Right forelimb (tissue), 1 donor: ENCODE results near the gene QSOX2.

ENCODE experiments used
- DNase-seq: peaks from one replicate; pipeline ENCODE4 v3.0.0-alpha.2; 2018

The QSOX2 gene

DNA sequence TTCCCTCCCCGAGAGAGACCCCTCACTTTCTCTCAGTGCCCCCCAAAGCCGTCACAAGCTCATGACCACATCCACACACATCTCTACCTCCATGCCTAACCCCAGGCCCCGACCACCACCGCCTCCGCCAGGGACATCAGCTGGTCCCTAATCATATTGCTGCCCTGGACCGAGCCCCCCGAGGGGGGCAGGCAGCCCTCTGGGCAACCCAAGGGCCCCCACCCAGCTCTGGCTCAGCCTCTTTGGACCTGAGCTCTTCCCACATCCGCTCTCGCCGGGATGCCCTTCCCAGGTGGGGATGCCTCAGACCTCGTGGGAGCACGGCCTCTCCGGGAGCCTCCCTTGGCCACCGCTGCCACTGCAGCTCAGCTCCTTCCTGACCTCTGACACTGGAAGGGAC, 59.2 kb downstream of the QSOX2 start:
- no peak for DNase-seq

DNA sequence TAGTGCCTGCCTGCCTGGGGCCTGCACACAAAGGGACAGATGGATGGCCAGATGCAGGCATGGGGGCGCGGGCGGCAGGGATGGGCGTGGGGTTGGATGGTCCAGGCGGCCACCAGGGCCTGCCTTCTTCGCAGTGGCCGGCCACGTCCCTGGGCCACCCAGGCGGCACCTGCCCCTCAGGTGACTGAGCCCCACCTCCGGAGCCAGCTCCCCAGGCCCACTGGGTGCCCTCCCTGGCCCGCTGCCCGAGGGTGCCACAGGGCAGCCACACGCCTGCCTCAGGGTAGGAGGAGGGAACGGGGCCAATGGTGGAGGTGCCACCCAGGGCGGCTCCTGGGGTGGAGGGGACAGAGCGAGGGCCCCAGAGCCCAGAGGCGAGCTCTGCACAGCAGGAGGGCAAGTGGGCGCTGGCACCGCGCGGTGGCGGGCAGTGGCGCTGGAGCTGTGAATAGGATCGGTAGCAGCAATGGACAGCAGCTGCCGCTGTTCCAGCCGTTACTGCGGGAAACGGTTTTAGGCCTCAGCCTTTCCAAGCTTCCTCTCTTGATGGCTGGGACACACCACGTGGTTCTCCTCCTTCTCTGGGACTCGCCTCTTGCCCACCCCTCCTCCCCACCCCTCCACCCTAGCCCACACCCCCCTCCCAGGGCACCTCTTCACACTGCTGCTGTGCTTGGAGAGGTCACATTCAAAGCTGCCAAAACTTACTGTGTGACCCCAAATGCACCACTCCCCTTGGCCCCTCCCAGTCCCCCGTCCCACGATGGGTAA, 59.8 kb downstream of the QSOX2 start:
- DNase-seq = no peak

DNA sequence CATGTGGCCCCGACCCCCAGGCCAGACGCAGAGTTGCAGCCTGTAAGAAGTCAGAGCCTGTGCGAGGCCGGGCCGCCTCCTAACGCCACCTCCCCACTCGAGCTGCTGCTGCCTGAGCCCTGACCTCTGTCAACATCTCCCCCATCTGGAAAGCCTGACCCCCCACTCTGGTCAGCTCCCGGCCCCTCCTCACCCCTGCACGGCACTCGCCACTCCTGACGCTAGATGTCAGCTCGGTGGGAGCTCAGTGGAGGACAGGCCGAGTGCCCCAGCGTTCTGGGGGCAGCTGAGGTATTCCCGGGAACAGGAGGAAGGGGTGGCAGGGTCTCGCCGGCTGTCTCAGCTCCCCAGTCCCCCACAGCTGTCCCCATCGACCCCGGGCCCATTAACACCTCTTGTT, 60.5 kb downstream of the QSOX2 start:
- DNase-seq = no peak

DNA sequence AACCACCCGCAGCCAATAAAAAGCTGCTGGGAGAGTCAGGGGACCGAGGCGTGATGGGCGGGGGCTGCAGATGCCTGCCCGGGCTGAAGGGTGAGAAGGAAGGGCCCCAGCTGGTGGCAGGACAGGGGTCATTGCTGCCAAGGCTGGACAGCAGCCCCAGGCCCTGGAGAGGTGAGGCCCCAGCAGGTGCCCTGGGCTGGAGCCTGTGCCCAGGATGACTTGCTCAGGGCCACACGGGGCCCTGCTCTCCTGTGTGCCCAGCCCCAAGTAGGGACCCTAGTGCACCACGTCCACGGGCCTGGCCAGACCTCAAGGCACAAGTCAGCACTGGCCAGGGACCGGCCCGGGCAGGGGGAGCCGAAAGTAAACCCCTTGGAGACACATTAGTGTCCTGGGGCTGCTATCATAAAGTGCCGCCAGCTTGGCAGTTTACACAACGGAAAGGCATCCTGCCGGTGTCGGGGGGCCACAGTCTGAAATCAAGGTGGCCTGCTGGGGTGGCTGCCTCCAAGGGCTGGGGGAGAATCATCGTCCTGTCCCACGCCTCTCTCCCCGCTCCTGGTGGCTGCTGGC, 62.7 kb downstream of the QSOX2 start:
- no peak for DNase-seq

DNA sequence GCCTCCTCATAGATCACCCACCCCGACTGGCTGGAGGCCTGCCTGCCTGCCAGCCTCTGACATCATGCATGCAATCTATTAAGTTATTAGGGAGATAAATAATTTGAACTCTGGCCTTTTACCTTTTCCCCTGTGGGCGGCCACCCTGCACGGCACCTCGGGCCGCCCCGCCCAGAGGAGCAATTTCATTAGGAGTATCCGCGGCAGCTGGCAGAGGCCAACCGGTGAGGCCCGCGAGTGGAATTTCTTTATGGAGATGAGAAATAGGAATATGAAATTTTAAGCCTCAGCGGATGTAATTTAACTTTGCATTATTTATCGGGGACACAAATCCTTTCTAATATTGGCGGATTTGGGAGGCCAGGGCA, 63.2 kb downstream of the QSOX2 start:
- DNase-seq = no peak

DNA sequence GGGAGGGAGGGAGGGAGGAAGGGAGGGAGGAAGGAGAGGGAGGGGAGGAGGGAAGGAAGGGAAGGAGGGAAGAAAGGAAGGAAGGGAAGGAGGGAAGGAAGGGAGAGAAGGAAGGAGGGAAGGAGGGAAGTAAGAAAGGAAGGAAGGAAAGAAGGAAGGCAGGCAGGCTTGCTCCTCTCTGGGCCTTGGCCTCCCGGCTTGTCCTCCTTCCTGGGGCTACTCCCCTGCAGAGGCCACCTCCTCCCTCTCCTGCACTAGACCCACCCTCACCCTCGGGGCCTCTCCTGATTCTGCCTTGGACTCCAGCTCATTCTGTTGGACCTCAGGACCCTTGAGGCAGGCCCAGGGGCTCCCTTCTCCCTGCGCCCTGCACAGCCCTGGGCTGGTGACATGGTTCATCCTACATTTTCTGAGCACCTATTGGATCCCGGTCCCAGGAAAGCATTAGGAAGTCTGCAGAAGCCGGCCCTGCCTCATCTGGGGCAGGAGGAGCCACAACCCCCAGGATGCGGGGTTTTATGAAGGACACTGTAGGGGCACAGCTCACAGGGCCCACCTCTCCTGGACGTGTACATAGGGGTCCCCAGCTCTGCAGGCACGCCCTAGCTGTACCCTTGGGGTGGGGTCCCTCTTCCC, 63.7 kb downstream of the QSOX2 start:
- no peak for DNase-seq

DNA sequence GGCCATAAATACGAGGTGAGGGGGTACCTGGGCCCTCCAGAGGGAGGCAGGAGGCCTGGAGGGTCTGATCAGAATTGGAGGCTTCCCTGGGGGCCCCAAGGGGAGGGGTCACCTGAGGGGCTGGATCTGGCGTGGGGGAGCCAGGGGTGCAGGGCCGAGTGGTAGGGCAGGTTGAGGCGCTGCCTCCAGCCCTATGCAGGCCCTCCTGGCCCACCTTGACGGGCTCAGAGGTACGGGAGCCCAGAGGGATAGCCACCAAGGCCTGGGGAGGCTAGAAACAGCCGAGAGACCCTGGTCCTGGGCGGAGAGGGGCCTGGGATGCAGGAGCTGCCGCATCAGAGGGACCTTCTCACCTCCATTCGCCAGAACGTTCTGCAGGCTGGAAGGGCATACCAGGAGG, 65.0 kb downstream of the QSOX2 start:
- peak; percentile 20 for DNase-seq

DNA sequence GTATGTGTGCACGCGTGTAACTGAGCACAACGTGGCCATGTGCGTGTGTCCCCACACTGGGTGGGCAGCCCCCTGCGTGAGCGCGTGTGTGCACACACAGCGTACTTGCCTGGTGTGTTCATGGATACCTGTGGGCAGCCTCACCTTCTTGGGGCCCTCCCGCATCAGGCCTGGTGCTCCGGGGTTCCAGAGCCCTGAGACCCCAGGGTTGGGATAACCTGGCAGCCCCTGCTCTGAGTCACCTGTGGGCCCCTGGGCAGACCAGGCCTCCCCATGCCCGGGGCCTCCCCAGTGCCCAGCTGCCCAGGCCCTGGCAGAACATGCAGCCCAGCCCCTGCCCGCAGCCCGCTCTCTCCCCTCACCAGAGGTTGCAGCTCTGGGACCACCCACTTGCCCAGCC, 65.9 kb downstream of the QSOX2 start:
- DNase-seq = no peak

DNA sequence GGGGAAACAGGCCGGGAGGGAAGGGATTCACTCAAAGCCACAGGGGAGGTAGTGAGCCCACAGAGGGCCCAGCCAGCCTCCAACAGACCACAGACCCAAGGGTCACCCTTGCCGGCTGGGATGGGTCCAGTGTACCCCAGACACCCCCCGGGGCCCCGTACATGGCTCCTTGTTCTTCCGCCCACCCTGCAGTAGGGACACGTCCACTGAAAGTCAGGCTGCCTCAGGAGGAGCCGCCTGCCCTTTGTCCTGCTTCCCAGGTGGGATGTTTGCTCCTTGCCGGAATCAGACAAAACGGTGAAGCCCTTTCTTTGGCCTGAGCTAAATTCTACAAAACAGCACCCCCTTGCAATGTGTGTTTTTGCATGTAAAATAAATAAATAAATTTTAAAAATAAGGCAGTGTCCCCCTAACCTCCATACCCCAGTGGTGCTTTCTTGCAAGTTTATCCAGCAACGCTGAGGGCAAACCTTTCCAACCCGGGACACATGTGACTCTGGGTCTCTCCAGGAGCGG, 66.5 kb downstream of the QSOX2 start:
- no peak for DNase-seq

DNA sequence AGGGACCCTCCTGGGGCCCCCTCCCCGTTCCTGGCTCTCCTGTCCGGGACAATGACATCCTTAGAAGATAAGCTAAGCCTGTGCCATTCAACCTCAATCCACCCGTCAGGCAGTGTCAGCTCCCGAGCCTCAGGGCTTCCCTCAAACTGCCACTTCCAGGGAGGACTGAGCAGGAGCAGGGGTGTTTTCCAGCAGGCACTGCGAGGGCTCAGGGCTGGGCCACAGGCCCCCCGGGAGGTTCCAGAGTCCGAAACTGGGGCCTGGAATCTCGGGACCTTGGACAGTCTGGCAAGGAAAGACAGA, 66.9 kb downstream of the QSOX2 start:
- no peak for DNase-seq

DNA sequence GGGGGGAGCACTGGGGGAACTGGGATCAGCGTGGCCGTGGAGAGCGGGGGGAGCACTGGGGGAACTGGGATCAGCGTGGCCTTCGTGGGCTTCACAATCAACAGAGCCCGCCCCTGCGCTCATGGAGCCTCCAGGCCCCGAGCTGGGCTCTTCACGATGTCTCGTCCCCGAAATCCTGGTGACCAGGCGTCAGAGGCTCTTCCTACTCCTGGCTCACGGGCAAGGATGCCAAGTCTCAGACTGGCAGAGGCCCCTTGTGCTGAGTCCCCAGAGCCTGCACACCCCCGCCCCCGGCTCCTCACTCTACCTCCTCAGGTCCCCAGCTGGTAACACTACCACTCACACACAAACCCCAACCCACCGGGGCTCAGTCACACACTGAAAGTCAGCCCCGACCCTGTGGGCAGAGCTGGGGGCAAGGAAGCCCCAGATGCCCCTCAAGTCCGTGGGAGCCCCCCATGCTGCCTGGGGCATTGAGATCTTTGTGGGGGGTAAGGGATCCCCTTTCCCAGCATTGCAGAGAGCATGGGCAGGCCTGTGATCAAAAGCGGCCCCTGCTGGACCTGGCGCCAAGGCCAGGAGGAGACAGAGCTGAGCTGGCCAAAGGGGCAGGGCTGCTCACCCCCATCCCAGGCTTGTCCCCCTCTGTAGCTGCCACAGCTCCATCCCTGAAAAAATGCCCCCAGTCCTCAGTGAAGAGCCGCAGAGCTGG, 67.4 kb downstream of the QSOX2 start:
- no peak for DNase-seq

DNA sequence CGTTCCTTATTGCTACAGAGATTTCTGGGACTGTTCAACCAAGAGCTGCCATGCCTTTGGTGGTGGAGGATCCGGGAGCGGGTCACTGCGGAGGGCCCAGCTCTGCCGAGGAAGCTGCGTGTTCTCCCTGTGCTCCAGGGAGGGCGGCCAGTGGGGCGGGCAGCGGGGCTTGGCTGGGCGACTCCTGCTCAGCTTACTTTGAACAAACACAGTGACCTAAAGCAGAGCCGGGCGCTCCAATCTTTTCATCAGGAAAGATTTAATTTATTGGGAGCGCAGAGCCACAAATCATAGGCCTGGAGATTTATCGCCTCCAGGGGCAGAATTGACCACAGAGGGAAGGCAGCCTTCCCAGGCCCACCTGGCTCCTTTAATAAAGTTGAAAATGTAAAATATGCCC, 68.4 kb downstream of the QSOX2 start:
- DNase-seq = no peak

DNA sequence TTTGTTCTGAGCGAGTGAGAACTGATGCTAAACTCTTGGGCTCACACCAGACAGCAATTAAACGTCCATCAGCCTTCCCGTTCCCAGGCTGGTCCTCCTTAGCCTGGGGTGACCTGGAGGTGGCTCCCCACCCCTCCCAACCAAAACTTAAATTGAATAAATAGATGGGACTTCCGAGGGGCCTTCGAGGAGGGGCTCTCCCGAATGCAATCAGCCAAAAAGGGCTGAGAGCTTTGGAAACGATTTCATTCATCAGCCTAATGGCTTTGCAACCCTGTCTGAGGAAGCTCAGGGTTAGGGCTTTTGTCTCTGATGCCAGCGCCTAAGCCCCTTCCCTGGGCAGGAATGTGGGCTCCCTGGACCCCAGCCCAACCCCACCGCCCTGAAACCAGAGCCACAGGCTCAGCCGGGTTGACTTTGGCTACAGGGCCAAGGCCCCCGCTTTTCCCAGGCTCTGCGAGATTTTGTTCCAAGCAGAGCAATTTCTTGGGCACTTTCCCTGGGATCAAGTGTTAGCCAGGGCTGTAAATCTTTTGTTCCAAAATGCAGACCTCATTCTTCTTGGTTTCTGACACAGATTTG, 69.9 kb downstream of the QSOX2 start:
- DNase-seq = no peak

DNA sequence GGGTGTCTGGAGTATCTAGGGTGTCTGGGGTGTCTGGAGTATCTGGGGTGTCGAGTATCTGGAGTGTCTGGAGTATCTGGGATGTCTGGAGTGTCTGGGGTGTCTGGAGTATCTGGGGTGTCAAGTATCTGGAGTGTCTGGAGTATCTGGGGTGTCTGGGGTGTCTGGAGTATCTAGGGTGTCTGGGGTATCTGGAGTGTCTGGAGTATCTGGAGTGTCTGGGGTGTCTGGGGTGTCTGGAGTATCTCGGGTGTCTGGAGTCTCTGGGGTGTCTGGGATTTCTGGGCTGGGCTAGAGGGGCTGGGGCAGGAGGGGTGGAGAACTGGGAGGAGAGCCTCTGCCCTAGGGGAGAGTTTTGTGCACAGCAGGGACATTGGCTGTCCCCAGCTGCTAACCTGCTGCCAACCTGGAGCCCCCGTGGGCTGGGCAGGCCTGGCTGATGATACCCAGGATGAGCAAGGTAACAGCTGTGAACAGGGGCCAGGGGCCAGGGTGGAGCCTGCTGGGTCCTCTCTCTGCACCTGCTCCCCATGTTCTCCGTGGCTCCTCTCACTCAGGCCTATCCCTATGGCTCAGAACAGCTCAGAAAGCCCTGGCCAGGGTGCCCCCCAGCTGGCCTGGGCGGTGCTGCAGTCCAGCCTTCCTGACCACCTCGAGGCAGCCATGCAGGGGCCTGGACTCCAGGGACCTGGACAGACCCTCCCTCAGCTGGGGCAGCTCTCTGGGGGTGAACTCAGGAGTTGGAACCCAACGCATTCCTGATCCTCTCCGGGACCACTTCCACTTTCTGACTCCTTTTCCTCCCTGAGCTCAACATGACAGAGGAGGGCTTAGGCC, 70.6 kb downstream of the QSOX2 start:
- no peak for DNase-seq

DNA sequence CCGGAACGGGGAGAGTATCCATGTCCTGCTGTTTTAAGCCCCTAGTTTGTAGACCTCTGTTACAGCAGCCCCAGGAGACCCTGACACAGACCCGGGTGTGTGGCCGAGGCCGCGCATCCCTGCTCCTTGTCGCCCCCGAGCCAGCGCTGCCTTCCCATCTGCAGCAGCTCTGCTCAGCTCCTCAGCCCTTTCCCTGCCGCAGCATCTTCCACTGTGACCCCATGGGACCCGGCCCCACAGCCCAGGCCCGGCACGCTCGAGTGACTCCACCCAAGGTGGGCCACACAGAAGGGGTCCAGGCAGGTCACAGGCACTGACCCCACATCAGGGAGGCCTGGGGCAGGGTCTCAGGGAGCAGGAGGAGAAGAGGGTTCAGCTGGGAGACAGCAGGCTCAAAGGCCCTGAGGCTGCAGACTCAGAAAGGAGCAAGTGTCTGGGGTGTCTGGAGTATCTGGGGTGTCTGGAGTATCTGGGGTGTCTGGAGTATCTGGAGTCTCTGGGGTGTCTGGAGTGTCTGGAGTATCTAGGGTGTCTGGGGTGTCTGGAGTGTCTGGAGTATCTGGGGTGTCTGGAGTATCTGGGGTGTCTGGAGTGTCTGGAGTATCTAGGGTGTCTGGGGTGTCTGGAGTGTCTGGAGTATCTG, 71.8 kb downstream of the QSOX2 start:
- no peak for DNase-seq

DNA sequence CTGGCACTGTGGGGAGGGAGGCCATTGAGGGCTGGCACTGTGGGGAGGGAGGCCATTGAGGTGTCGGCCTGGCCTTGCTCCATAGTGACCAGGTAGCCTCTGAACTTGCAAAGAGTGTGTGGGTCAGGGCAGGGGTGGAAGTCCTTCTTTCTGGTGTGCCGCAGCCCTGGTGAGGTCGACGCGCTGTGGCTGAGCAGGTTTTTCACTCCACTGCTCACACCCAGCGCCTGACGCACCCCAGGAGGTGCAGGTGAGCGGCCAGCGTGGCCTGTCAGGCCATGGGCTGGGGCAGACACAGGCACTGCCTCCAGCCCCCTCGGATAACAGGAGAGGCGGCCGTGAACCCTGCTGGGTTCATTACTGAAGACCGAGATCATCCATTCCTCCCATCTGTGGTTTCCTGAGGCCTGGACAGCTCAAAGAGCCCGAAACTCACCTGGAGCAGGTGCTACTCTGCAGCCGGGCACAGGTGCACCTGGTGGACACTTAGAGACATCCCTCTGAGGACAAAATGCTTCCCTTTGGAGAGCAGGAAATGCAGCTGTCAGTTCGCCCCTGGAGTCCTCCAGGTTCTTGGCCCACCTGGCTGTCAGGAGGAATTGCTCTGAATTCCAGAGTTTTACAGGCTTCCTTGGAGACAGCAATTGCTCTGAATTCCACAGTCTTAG, 73.1 kb downstream of the QSOX2 start:
- DNase-seq = no peak

DNA sequence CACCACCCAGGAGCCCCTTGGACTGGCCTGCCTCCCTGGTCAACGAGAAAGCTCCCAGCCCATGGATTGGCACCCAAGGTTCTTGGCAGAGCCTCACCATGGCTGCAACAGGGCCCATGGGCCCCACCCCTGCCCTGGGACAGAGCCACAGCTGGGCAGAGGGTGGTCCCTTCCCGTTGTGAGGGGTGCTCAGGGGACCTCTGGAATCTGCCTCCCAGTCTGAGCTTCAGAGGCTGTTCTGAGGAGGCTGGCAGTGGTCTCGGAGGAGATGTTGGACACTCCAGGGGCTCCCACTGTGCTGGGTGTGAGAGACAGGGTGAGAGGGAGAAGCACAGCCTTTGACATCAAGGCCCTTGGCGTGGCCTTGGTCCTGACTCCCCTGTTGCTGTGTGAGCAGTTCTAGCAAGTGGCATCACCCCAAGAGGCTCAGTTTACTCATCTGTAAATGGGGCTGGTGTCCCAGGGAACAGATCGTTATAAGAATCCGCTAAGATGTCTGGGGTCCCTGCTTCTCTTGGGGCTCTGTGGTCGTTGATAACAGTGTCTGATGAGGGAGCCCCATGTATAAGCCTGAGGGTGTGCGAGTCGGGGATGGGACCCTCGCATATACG, 73.7 kb downstream of the QSOX2 start:
- DNase-seq = no peak

DNA sequence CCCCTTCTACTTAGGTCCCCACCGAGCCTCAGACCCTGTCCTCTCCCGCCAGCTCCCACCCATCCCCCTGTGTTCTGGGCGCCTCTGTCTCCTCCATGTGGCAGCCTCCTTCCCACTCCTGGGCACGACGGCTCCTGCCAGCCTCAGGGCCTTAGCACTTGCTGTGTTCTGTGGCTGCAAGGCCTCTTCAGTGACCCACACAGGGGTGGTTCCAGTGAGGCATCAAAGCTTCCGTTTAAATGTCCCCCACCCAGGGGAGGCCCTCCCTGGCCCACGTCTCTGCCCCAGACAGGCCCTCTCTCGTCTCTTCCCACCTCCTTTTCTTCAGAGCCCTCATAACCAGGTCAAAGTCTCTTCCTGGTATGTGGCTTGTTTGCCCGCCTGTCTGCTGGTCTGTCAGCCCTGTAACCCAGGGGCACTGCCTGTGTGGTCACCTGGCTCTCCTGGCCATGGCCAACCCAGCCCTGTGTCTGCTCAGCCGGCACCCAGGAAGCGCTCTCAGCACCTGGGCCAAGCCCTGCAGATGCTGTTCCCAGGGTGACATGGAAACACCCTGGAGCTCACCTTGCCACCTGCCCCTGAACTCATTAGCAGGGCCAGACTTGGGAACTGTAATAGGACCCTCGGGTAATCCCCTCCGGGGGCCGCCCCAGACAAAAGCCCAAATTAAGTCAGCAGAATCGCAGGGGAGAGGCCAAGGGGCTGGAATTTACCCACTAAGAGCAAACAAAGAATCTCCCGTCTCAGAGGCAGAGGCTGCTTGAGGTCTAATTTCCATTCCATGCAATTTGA, 74.4 kb downstream of the QSOX2 start:
- no peak for DNase-seq

DNA sequence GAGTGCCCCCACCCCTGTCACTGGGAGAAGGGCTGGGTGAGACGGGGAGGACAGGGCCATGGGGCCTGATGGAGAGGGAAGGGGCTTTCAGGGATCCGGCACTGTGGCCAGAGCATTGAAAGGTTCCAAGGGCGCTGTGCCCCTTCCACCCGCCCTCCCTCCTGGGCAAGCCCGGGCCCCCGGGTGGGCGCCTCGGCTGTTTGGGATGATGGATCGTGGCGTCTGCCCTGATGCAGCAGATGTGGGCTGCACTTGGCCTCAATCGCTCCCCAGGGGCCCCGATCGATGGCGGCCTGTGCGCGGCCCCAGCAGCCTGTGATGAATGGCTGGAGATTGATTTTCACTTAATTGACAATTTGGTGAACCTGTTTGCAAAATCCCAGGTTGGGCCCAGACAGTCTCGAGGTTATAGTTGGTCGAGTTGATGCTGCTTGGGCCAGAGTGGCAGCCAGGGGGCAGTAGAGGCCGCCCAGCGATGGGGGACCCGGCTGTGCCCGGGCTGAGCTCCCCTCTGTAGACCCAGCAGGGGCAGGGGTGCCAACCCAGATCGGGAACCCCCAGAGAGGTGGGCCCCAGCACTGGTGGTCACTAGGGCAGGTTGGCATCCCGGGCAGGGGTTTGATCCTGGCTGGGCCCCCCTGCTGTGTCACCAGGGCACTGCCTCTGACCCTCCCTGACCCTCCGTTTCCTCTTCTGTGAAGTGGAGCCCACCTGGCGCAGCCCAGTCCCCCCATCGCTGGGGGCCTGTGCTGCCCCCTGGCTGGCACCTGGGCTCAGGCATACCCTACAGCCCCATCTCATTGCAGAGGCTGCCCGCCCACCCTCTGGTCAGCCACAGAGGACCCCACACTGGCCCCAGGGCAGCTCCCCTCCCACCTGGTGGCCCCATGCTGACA, 75.4 kb downstream of the QSOX2 start:
- DNase-seq = no peak
